OCI-LY7 (cell line): ENCODE results near the gene CHST11.

Experiments
- EZH2phosphoT487 ChIP-seq: fragments of 200-600 bp; sonication (generic); IDR thresholded peaks from 2 replicates; pipeline ENCODE4 v1.6.1; 2018; ENCODE audit warnings: low read depth, borderline replicate concordance, mild to moderate bottlenecking, mixed run types, antibody characterized with exemption, low read length, moderate library complexity, mixed read lengths
- TF ChIP-seq, protein P1 (sequence below): fragments of 200-600 bp; sonication (generic); conservative IDR thresholded peaks from 2 replicates; pipeline ENCODE4 v1.5.1; 2014; ENCODE audit warnings: mild to moderate bottlenecking, antibody characterized with exemption, low read length, moderate library complexity, mixed read lengths

DNA sequence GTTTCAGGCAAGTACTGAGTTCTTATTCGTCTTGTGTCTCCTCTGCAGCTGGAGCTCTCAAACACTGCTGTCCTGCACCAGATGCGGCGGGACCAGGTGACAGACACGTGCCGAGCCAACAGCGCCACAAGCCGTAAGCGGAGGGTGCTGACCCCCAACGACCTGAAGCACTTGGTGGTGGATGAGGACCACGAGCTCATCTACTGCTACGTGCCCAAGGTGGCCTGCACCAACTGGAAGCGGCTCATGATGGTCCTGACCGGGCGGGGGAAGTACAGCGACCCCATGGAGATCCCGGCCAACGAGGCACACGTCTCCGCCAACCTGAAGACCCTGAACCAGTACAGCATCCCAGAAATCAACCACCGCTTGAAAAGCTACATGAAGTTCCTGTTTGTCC, 300.2 kb downstream of the CHST11 start:
- TF ChIP-seq, protein P1, sequence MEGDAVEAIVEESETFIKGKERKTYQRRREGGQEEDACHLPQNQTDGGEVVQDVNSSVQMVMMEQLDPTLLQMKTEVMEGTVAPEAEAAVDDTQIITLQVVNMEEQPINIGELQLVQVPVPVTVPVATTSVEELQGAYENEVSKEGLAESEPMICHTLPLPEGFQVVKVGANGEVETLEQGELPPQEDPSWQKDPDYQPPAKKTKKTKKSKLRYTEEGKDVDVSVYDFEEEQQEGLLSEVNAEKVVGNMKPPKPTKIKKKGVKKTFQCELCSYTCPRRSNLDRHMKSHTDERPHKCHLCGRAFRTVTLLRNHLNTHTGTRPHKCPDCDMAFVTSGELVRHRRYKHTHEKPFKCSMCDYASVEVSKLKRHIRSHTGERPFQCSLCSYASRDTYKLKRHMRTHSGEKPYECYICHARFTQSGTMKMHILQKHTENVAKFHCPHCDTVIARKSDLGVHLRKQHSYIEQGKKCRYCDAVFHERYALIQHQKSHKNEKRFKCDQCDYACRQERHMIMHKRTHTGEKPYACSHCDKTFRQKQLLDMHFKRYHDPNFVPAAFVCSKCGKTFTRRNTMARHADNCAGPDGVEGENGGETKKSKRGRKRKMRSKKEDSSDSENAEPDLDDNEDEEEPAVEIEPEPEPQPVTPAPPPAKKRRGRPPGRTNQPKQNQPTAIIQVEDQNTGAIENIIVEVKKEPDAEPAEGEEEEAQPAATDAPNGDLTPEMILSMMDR: no peak
- no peak for TF ChIP-seq EZH2phosphoT487
